Endothelial cell of umbilical vein (primary cell): Measurements from ENCODE around the gene MRPL41. TPM values are rescaled to one million over a fixed set of nuclear protein-coding genes. Genes with fewer than 3 reads are reported as not detected.

Experiments
- BruUV-seq: library from RNA; stranded (reverse); fragments of 400-500 nt; replicated peaks from 2 replicates; lab custom pipeline; 2021; lab: Mats Ljungman, UMichigan
- CTCF ChIA-PET: fragments of 300-600, 350-600 bp; sonication (Branson Sonifier 250); formaldehyde crosslinking; loops from one replicate; lab custom pipeline; 2021; ENCODE audit warnings: antibody characterized with exemption, inconsistent platforms; lab: Charles Lee
- POLR2A ChIA-PET: fragments of 300-600, 350-600 bp; sonication (Branson Sonifier 250); formaldehyde crosslinking; loops from one replicate; lab custom pipeline; 2021; ENCODE audit warnings: antibody characterized with exemption, inconsistent platforms; lab: Charles Lee
- DNase-seq: peaks from one replicate; pipeline ENCODE4 v3.0.0-alpha.2; 2011; ENCODE audit warnings: low read depth, low spot score
- FAIRE-seq: peaks from 2 replicates; lab custom pipeline; 2011; peaks lifted over from hg19 to GRCh38; lab: Jason Lieb, UNC
- H2AFZ ChIP-seq: 2 replicates; pipeline ENCODE4 v1.6.0; 2012; ENCODE audit warnings: low read depth, low read length, control low read depth, inconsistent platforms
- H3K27ac ChIP-seq: 2 replicates; pipeline ENCODE4 v1.5.1; 2011; ENCODE audit warnings: low read depth, mild to moderate bottlenecking, control low read depth, low read length, moderate library complexity; ENCODE audit not compliant: insufficient read depth
- H3K27me3 ChIP-seq, 2 experiments: 2 replicates each; pipeline versions ENCODE4 v1.6.0 to v1.6.1; 2011; ENCODE audit warnings: low read length in 2 of 2, mixed read lengths in 1 of 2; ENCODE audit not compliant: control insufficient read depth in 2 of 2, insufficient read depth in 2 of 2
- H3K36me3 ChIP-seq, 2 experiments: 2 replicates in 1 of 2; 3 replicates in 1 of 2; pipeline ENCODE4 v1.5.1; 2011; ENCODE audit warnings: low read length in 2 of 2, mild to moderate bottlenecking in 1 of 2, moderate library complexity in 1 of 2; ENCODE audit not compliant: control insufficient read depth in 2 of 2, insufficient read depth in 2 of 2; ENCODE audit errors: extremely low read depth in 1 of 2
- H3K4me1 ChIP-seq: 3 replicates; pipeline ENCODE4 v1.5.1; 2011; ENCODE audit warnings: mild to moderate bottlenecking, low read length; ENCODE audit not compliant: control insufficient read depth, insufficient read depth; ENCODE audit errors: extremely low read depth
- H3K4me2 ChIP-seq: 2 replicates; pipeline ENCODE4 v1.6.1; 2011; ENCODE audit warnings: low read length, control low read depth, mixed read lengths; ENCODE audit not compliant: insufficient read depth
- H3K4me3 ChIP-seq, 3 experiments: fragments of 200-600 bp in 1 of 3; sonication (generic), shearing (Covaris generic) in 1 of 3; replicated peaks in 1 of 3; 2 replicates each; pipeline ENCODE4 v1.5.1; 2011 to 2016; ENCODE audit warnings: control low read depth in 3 of 3, low read length in 3 of 3, mild to moderate bottlenecking in 2 of 3, inconsistent platforms in 1 of 3, low read depth in 1 of 3, moderate library complexity in 1 of 3; ENCODE audit not compliant: insufficient read depth in 1 of 3
- H3K79me2 ChIP-seq: 2 replicates; pipeline ENCODE4 v1.6.0; 2012; ENCODE audit warnings: low read length, inconsistent platforms; ENCODE audit not compliant: control insufficient read depth, insufficient read depth
- H3K9ac ChIP-seq: replicated peaks from 2 replicates; pipeline ENCODE3; 2011; ENCODE audit warnings: low read length, control low read depth; ENCODE audit not compliant: insufficient read depth; ENCODE audit errors: extremely low read depth
- H3K9me1 ChIP-seq: replicated peaks from 3 replicates; pipeline ENCODE4 v1.6.0; 2011; ENCODE audit warnings: mild to moderate bottlenecking, low read length; ENCODE audit not compliant: control insufficient read depth, insufficient read depth; ENCODE audit errors: extremely low read depth
- H3K9me3 ChIP-seq: replicated peaks from 2 replicates; pipeline ENCODE4 v1.5.1; 2012; ENCODE audit warnings: low read length, inconsistent platforms; ENCODE audit not compliant: control insufficient read depth, insufficient read depth
- H4K20me1 ChIP-seq: replicated peaks from 2 replicates; pipeline ENCODE3; 2011; ENCODE audit warnings: mild to moderate bottlenecking, low read length; ENCODE audit not compliant: control insufficient read depth, insufficient read depth; ENCODE audit errors: extremely low read depth
- CTCF ChIP-seq, 2 donors: IDR thresholded peaks; 1 replicate in 1 of 2; 2 replicates in 1 of 2; pipeline ENCODE4 v1.5.1; 2011; ENCODE audit warnings: low read length in 2 of 2, mild to moderate bottlenecking in 2 of 2, moderate library complexity in 2 of 2, control low read depth in 1 of 2, inconsistent platforms in 1 of 2, low read depth in 1 of 2; ENCODE audit not compliant: insufficient read depth in 1 of 2; ENCODE audit errors: extremely low read depth in 1 of 2
- EZH2 ChIP-seq: IDR thresholded peaks from 2 replicates; pipeline ENCODE4 v1.6.1; 2012; ENCODE audit warnings: borderline replicate concordance, low read depth, mild to moderate bottlenecking, moderate library complexity, low read length, inconsistent platforms; ENCODE audit not compliant: severe bottlenecking
- FOS ChIP-seq: IDR thresholded peaks from 2 replicates; pipeline ENCODE4 v1.6.1; 2011; ENCODE audit warnings: mild to moderate bottlenecking, low read length, moderate library complexity, borderline replicate concordance; ENCODE audit not compliant: insufficient read depth
- GATA2 ChIP-seq: IDR thresholded peaks from 2 replicates; pipeline ENCODE4 v1.7.0; 2011; ENCODE audit warnings: low read depth, mild to moderate bottlenecking, moderate library complexity, mixed read lengths, low read length; ENCODE audit not compliant: insufficient read length, insufficient read depth
- JUN ChIP-seq: IDR thresholded peaks from 2 replicates; pipeline ENCODE4 v1.6.1; 2011; ENCODE audit warnings: borderline replicate concordance, low read depth; ENCODE audit not compliant: insufficient read length, insufficient read depth
- MAX ChIP-seq: IDR thresholded peaks from 2 replicates; pipeline ENCODE4 v1.6.1; 2011; ENCODE audit not compliant: insufficient read depth, insufficient read length
- MYC ChIP-seq: IDR thresholded peaks from one replicate; pipeline ENCODE4 v1.6.1; 2011; ENCODE audit warnings: mild to moderate bottlenecking, low read depth, low read length
- POLR2A ChIP-seq: IDR thresholded peaks from 2 replicates; pipeline ENCODE4 v1.6.1; 2012; ENCODE audit warnings: low read depth, mild to moderate bottlenecking, control low read depth, low read length
- POLR2AphosphoS5 ChIP-seq: IDR thresholded peaks from 2 replicates; pipeline ENCODE4 v1.6.1; 2012; ENCODE audit warnings: low read depth, mild to moderate bottlenecking, control low read depth, low read length, moderate library complexity; ENCODE audit not compliant: insufficient read depth
- dilution Hi-C: fragments of 300-500 bp; cut with MboI; formaldehyde crosslinking; loops from one replicate; pipeline ENCODE4 v1.15.0; 2019; ENCODE audit warnings: low sequenced_read_pairs; ENCODE audit not compliant: extremely low pct_ligation_motif_present
- intact Hi-C: fragments of 100-400 bp; cut with micrococcal nuclease; formaldehyde crosslinking; loops from one replicate; pipeline ENCODE4 v1.10.0; 2022
- polyA plus RNA-seq, 4 experiments: library from polyadenylated mRNA; depleted of rRNA in 3 of 4; stranded (reverse) in 3 of 4; unstranded in 1 of 4; fragments of >200 nt; gene quantifications; 2 replicates each; pipeline versions ENCODE4 v1.2.1 to v1.2.3, GENCODE V29; 2011 to 2012; ENCODE audit warnings: missing spikeins in 1 of 4
- total RNA-seq: library from RNA; stranded (reverse); gene quantifications from 2 replicates; pipeline ENCODE4 v1.2.3, GENCODE V29; 2021

The MRPL41 gene
- total and polyA plus RNA-seq, 2 donors (not counting 3 experiments of a cell fraction or from before 2014, with no cell fraction given): 50.4 to 50.7 TPM

- FAIRE-seq: no peak
These were observed 9.2 kb upstream of the MRPL41 start for GRCh38 chr9:137542486-137542885.

GRCh38 chr9:137543237-137543963 lies 8.3 kb upstream of the MRPL41 start:
- Histone ChIP-seq H3K9ac (no peak overlapping the region), H3K36me3 (no peaks in the 10 kb centered on the region), H3K9me3 (no peaks in the 10 kb centered on the region), H4K20me1 (no peaks in the 10 kb centered on the region), H3K4me1 (no peaks in the 10 kb centered on the region), H3K4me2 (no peak overlapping the region), H3K9me1 (no peaks in the 10 kb centered on the region), H3K79me2 (no peaks in the 10 kb centered on the region), H3K4me3 (no peak overlapping the region), H2AFZ (no peak overlapping the region), H3K27ac (no peak overlapping the region), H3K27me3 (no peaks in the 10 kb centered on the region)
- dilution Hi-C loops (no loop called here), intact Hi-C loops (no loop called here)
- BruUV-seq: no TSS peak
- ChIA-PET POLR2A (no interaction called here), CTCF (interaction anchor here (1.0 kb wide), 1 partner anchor 8 kb away, joined by 3 read pairs; no protein-coding TSS in a partner anchor)
- no peak for DNase-seq
- TF ChIP-seq JUN (no peak), CTCF (IDR thresholded peaks at IDR 0.05; ENCODE audit: extremely low read depth in 1 of 2, insufficient read depth in 1 of 2, low read depth in 1 of 2, low read length in 2 of 2) (no peak), MAX (no peak), EZH2 (no peak), FOS (no peak), POLR2AphosphoS5 (no peak), MYC (no peak), POLR2A (no peak), GATA2 (no peak)
- FAIRE-seq: no peak

More at GRCh38 chr9:137542486-137542885, 9.2 kb upstream of the MRPL41 start:
- Histone ChIP-seq H3K4me2 (no peak overlapping the region), H3K79me2 (no peaks in the 10 kb centered on the region), H3K9me3 (no peaks in the 10 kb centered on the region), H3K9ac (no peak overlapping the region), H3K9me1 (no peaks in the 10 kb centered on the region), H3K27me3 (no peaks in the 10 kb centered on the region), H3K27ac (no peak overlapping the region), H3K4me1 (no peaks in the 10 kb centered on the region), H3K36me3 (no peaks in the 10 kb centered on the region), H3K4me3 (no peak overlapping the region), H2AFZ (no peak overlapping the region), H4K20me1 (no peaks in the 10 kb centered on the region)
- no peak for DNase-seq
- no peak for TF ChIP-seq MYC
- no peak for TF ChIP-seq POLR2AphosphoS5
- TF ChIP-seq JUN: no peak
- TF ChIP-seq GATA2: no peak
- no peak for TF ChIP-seq POLR2A
- no peak for TF ChIP-seq EZH2
- dilution Hi-C loops: no loop called here
- BruUV-seq: no TSS peak
- CTCF ChIA-PET: interaction anchor here (1.0 to 1.7 kb wide), 3 partner anchors 7 to 12 kb away, joined by 3 to 7 read pairs (median 5); partner anchors contain the start of gene MRPL41
- intact Hi-C loops: no loop called here
- POLR2A ChIA-PET: no interaction called here
